MCF 10A (cell line): ENCODE data around the gene NPHP4. TPM values are rescaled to one million over a fixed set of nuclear protein-coding genes. Genes with fewer than 3 reads are reported as not detected.

Experiments used
- BruUV-seq: library from RNA; stranded (reverse); fragments of 400-500 nt; replicated peaks from 2 replicates; lab custom pipeline; 2021; lab: Mats Ljungman, UMichigan
- CTCF ChIA-PET: fragments of 300-600 bp; sonication (Branson Sonifier 250); formaldehyde crosslinking; extraction: SDS; loops from one replicate; lab custom pipeline; 2021; ENCODE audit warnings: antibody characterized with exemption, inconsistent platforms; lab: Yijun Ruan, JAX
- POLR2A ChIA-PET: fragments of 300-600, 350-650 bp; sonication (Branson Sonifier 250); formaldehyde crosslinking; extraction: SDS; loops from one replicate; lab custom pipeline; 2020; ENCODE audit warnings: antibody characterized with exemption, inconsistent platforms; lab: Yijun Ruan, JAX
- DNase-seq: peaks from one replicate; pipeline ENCODE4 v3.0.0-alpha.2; 2018; ENCODE audit not compliant: unreplicated experiment
- H3K27ac Mint-ChIP-seq: one replicate; pipeline ENCODE4 v1.8.0; 2022; ENCODE audit warnings: mild to moderate bottlenecking, low read depth, mixed read lengths; ENCODE audit not compliant: unreplicated experiment
- H3K27me3 Mint-ChIP-seq: one replicate; pipeline ENCODE4 v1.8.0; 2022; ENCODE audit warnings: mixed read lengths; ENCODE audit not compliant: insufficient read depth, unreplicated experiment
- H3K36me3 Mint-ChIP-seq: one replicate; pipeline ENCODE4 v1.8.0; 2022; ENCODE audit warnings: mild to moderate bottlenecking, moderate library complexity, mixed read lengths; ENCODE audit not compliant: insufficient read depth, unreplicated experiment
- H3K4me1 Mint-ChIP-seq: one replicate; pipeline ENCODE4 v1.8.0; 2022; ENCODE audit warnings: mixed read lengths; ENCODE audit not compliant: insufficient read depth, unreplicated experiment
- H3K4me3 Mint-ChIP-seq: one replicate; pipeline ENCODE4 v1.8.0; 2022; ENCODE audit warnings: mild to moderate bottlenecking, moderate library complexity, mixed read lengths; ENCODE audit not compliant: unreplicated experiment
- H3K9me3 Mint-ChIP-seq: one replicate; pipeline ENCODE4 v1.8.0; 2022; ENCODE audit warnings: mixed read lengths; ENCODE audit not compliant: unreplicated experiment
- CTCF ChIP-seq: fragments of 200-600 bp; IDR thresholded peaks from one replicate; pipeline ENCODE4 v1.8.0; 2022; ENCODE audit warnings: antibody characterized with exemption, mild to moderate bottlenecking; ENCODE audit not compliant: unreplicated experiment
- intact Hi-C: fragments of 100-400 bp; cut with micrococcal nuclease; formaldehyde crosslinking; loops from 2 replicates; pipeline ENCODE4 v1.14.1; 2022
- total RNA-seq: library from RNA; stranded (reverse); gene quantifications from 2 replicates; pipeline ENCODE4 v1.2.3, GENCODE V29; 2022

NPHP4 gene
- total RNA-seq, 1 experiment from 2014 or later, result 14.4 TPM

GRCh38 chr1:5911157-5911556, 81.1 kb downstream of the NPHP4 start:
- BruUV-seq, result no TSS peak
- no peaks in the 10 kb centered on the region for H3K27me3 Mint-ChIP-seq
- CTCF ChIA-PET, result interaction anchor here (0.6 to 1.4 kb wide), 4 partner anchors 19 to 1282 kb away, joined by 3 to 4 read pairs (median 3); no protein-coding TSS in a partner anchor

DNA sequence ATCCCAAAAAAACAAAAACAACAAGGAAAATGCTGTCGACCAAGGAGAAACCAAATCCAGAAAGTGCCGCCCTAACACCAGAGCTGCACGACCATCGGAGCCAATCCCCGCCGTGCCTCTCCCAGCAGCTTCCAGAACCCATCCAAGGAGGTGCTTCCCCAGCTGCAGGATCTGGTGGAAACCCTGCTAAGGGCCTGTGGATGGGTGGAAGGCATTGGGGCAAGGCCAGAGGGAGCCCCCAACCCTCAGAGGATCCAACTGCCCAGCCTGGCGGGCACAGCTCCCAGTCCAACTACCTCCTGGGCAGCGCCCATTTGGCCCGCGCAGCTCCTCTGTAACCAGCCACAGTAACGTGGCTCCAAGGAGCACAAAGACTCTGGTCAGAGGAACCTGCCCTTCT, 81.6 kb downstream of the NPHP4 start:
- intact Hi-C loops, result no loop called here
- H3K4me1 Mint-ChIP-seq, result peaks cover 2% of the 10 kb centered on the region
- H3K27me3 Mint-ChIP-seq, result no peaks in the 10 kb centered on the region
- ChIA-PET POLR2A (interaction anchor here (0.8 to 1.3 kb wide), 2 partner anchors 10 to 82 kb away, joined by 3 read pairs; no protein-coding TSS in a partner anchor), CTCF (interaction anchor here (0.6 to 1.4 kb wide), 4 partner anchors 18 to 1282 kb away, joined by 3 to 4 read pairs (median 3); no protein-coding TSS in a partner anchor)
- DNase-seq, result no peak
- BruUV-seq, result no TSS peak
- no peak overlapping the region for H3K27ac Mint-ChIP-seq
- no peak for TF ChIP-seq CTCF
- H3K36me3 Mint-ChIP-seq, result peaks cover 13% of the 10 kb centered on the region
- H3K9me3 Mint-ChIP-seq, result no peaks in the 10 kb centered on the region
- no peak overlapping the region for H3K4me3 Mint-ChIP-seq

More at GRCh38 chr1:5911157-5911556, 81.1 kb downstream of the NPHP4 start:
- H3K4me1 Mint-ChIP-seq, result peaks cover 6% of the 10 kb centered on the region
- no peak overlapping the region for H3K4me3 Mint-ChIP-seq
- DNase-seq, result no peak
- H3K36me3 Mint-ChIP-seq, result peaks cover 13% of the 10 kb centered on the region
- no peaks in the 10 kb centered on the region for H3K9me3 Mint-ChIP-seq
- no peak for TF ChIP-seq CTCF
- H3K27ac Mint-ChIP-seq, result no peak overlapping the region
- intact Hi-C loops, result no loop called here
- POLR2A ChIA-PET, result interaction anchor here (0.8 to 1.3 kb wide), 2 partner anchors 10 to 82 kb away, joined by 3 read pairs; no protein-coding TSS in a partner anchor

DNA sequence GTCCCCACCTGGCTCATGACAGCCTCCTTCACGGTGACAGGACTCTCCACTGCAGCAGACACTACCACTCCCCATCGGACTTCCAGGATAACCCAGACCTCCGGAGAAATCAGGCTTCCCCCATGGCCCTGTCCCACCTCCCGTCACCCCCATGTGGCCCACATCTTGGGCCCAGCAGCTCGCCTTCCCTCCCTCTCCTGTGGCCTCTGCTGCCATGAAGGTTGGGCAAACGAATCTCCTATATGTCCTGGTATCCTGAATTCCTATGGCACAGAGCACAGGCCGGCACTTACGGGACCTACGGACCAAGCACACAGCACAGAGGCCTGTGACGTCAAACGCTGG, 82.0 kb downstream of the NPHP4 start:
- Mint-ChIP-seq H3K27me3 (no peaks in the 10 kb centered on the region), H3K36me3 (peaks cover 13% of the 10 kb centered on the region), H3K9me3 (no peaks in the 10 kb centered on the region), H3K4me3 (no peak overlapping the region), H3K27ac (no peak overlapping the region), H3K4me1 (no peaks in the 10 kb centered on the region)
- intact Hi-C loops, result no loop called here
- ChIA-PET POLR2A (interaction anchor here (0.7 to 1.3 kb wide), 3 partner anchors 9 to 1457 kb away, joined by 3 read pairs; no protein-coding TSS in a partner anchor), CTCF (interaction anchor here (0.9 to 1.4 kb wide), 2 partner anchors 18 to 66 kb away, joined by 3 to 4 read pairs; no protein-coding TSS in a partner anchor)
- BruUV-seq, result no TSS peak
- no peak for TF ChIP-seq CTCF
- no peak for DNase-seq

- Mint-ChIP-seq H3K27ac (no peak overlapping the region), H3K36me3 (peaks cover 13% of the 10 kb centered on the region), H3K4me3 (no peak overlapping the region), H3K9me3 (no peaks in the 10 kb centered on the region), H3K27me3 (no peaks in the 10 kb centered on the region), H3K4me1 (no peaks in the 10 kb centered on the region)
- POLR2A ChIA-PET, result interaction anchor here (0.7 kb wide), 1 partner anchor 1458 kb away, joined by 3 read pairs; no protein-coding TSS in a partner anchor
- no TSS peak for BruUV-seq
- intact Hi-C loops, result no loop called here
- DNase-seq, result no peak
- CTCF ChIA-PET, result interaction anchor here (0.5 kb wide), 1 partner anchor 1778 kb away, joined by 3 read pairs; no protein-coding TSS in a partner anchor
- no peak for TF ChIP-seq CTCF
Observed at GRCh38 chr1:5909576-5910275, 82.5 kb downstream of the NPHP4 start.
